SJSA1 (cell line): ENCODE measurements around the gene ARPC2. TPM values are rescaled to one million over a fixed set of nuclear protein-coding genes. Genes with fewer than 3 reads are reported as not detected.

Experiments used
- DNase-seq, 2 experiments: peaks; one replicate each; pipeline ENCODE4 v3.0.0-alpha.2; 2015 to 2020; ENCODE audit warnings: low spot score in 2 of 2, low read depth in 1 of 2
- H3K27ac ChIP-seq: fragments of 250-450 bp; sonication (Bioruptor Pico); 2 replicates; pipeline ENCODE4 v1.5.1; 2020; ENCODE audit warnings: mild to moderate bottlenecking, moderate library complexity
- H3K27me3 ChIP-seq: fragments of 250-450 bp; sonication (Bioruptor Pico); replicated peaks from 2 replicates; pipeline ENCODE4 v1.5.1; 2020; ENCODE audit warnings: mild to moderate bottlenecking, moderate library complexity
- H3K36me3 ChIP-seq: fragments of 250-450 bp; sonication (Bioruptor Pico); 2 replicates; pipeline ENCODE4 v1.5.1; 2020; ENCODE audit warnings: mild to moderate bottlenecking
- H3K4me1 ChIP-seq: fragments of 250-450 bp; sonication (Bioruptor Pico); replicated peaks from 2 replicates; pipeline ENCODE4 v1.6.1; 2021; ENCODE audit warnings: mild to moderate bottlenecking
- H3K4me3 ChIP-seq: fragments of 250-450 bp; sonication (Bioruptor Pico); 2 replicates; pipeline ENCODE4 v1.5.1; 2020; ENCODE audit warnings: mild to moderate bottlenecking
- H3K9me3 ChIP-seq: fragments of 250-450 bp; sonication (Bioruptor Pico); replicated peaks from 2 replicates; pipeline ENCODE4 v1.5.1; 2020; ENCODE audit warnings: mild to moderate bottlenecking
- total RNA-seq: library from RNA; depleted of rRNA; stranded (reverse); fragments of >200 nt; shearing (Covaris generic); gene quantifications from 2 replicates; pipeline ENCODE4 v1.2.3, GENCODE V29; 2014

Gene ARPC2
- total RNA-seq, 1 experiment from 2014 or later: 702 TPM

GRCh38 chr2:218286570-218287459 lies 69.8 kb downstream of the ARPC2 start:
- Histone ChIP-seq H3K27ac (peak overlapping the region; percentile 95), H3K9me3 (no peaks in the 10 kb centered on the region), H3K27me3 (no peaks in the 10 kb centered on the region), H3K4me1 (peaks cover 54% of the 10 kb centered on the region), H3K4me3 (peak overlapping the region; percentile 25), H3K36me3 (peaks cover 26% of the 10 kb centered on the region)
- peak; percentile 93 to 94 for DNase-seq

GRCh38 chr2:218289639-218290315 lies 72.8 kb downstream of the ARPC2 start:
- no peak for DNase-seq
- peaks cover 53% of the 10 kb centered on the region for H3K4me1 ChIP-seq
- H3K4me3 ChIP-seq: no peak overlapping the region
- no peaks in the 10 kb centered on the region for H3K9me3 ChIP-seq
- H3K27ac ChIP-seq: no peak overlapping the region
- no peaks in the 10 kb centered on the region for H3K27me3 ChIP-seq
- peaks cover 10% of the 10 kb centered on the region for H3K36me3 ChIP-seq

GRCh38 chr2:218290316-218291261 lies 73.6 kb downstream of the ARPC2 start:
- H3K27me3 ChIP-seq: no peaks in the 10 kb centered on the region
- H3K4me3 ChIP-seq: no peak overlapping the region
- H3K9me3 ChIP-seq: no peaks in the 10 kb centered on the region
- no peak for DNase-seq
- no peak overlapping the region for H3K27ac ChIP-seq
- peaks cover 3% of the 10 kb centered on the region for H3K36me3 ChIP-seq
- peaks cover 47% of the 10 kb centered on the region for H3K4me1 ChIP-seq

- no peak for DNase-seq
- Histone ChIP-seq H3K27ac (no peak overlapping the region; the same call in 1 of the 2 replicates), H3K36me3 (no peaks in the 10 kb centered on the region)
Measured at GRCh38 chr2:218291318-218292047, 74.5 kb downstream of the ARPC2 start.

GRCh38 chr2:218292048-218293014 lies 75.3 kb downstream of the ARPC2 start, which contains the start of gene TMBIM1:
TSS of gene TMBIM1 (minus strand) at chr2:218292503. CDS start at chr2:218282141, 10,362 bp downstream.
- DNase-seq: peak; percentile 65 to 74
- Histone ChIP-seq H3K27me3 (no peaks in the 10 kb centered on the region), H3K27ac (peak within 1 kb of the TSS; percentile 57), H3K4me3 (peak within 1 kb of the TSS; percentile 84), H3K4me1 (peaks cover 30% of the 10 kb centered on the region), H3K36me3 (no peaks in the 10 kb centered on the region), H3K9me3 (no peaks in the 10 kb centered on the region)

More at GRCh38 chr2:218291318-218292047, 74.5 kb downstream of the ARPC2 start:
- Histone ChIP-seq H3K27me3 (no peaks in the 10 kb centered on the region), H3K9me3 (no peaks in the 10 kb centered on the region), H3K4me3 (peak overlapping the region; percentile 84), H3K4me1 (peaks cover 38% of the 10 kb centered on the region)

- Histone ChIP-seq H3K27me3 (no peaks in the 10 kb centered on the region), H3K36me3 (no peaks in the 10 kb centered on the region), H3K4me1 (peaks cover 24% of the 10 kb centered on the region), H3K27ac (no peak overlapping the region), H3K4me3 (no peak overlapping the region), H3K9me3 (no peaks in the 10 kb centered on the region)
- DNase-seq: no peak
Measured at GRCh38 chr2:218293715-218294429, 76.9 kb downstream of the ARPC2 start.

GRCh38 chr2:218294430-218295022 lies 77.5 kb downstream of the ARPC2 start:
- H3K4me3 ChIP-seq: no peak overlapping the region
- peaks cover 24% of the 10 kb centered on the region for H3K4me1 ChIP-seq
- no peak for DNase-seq
- H3K36me3 ChIP-seq: no peaks in the 10 kb centered on the region
- H3K27ac ChIP-seq: no peak overlapping the region
- H3K9me3 ChIP-seq: no peaks in the 10 kb centered on the region
- no peaks in the 10 kb centered on the region for H3K27me3 ChIP-seq

GRCh38 chr2:218295029-218295428 lies 78.0 kb downstream of the ARPC2 start:
- Histone ChIP-seq H3K9me3 (no peaks in the 10 kb centered on the region), H3K27me3 (no peaks in the 10 kb centered on the region), H3K4me1 (peaks cover 21% of the 10 kb centered on the region), H3K27ac (no peak overlapping the region), H3K4me3 (no peak overlapping the region), H3K36me3 (no peaks in the 10 kb centered on the region)
- DNase-seq: no peak

GRCh38 chr2:218296200-218296599 lies 79.2 kb downstream of the ARPC2 start:
- Histone ChIP-seq H3K27ac (no peak overlapping the region), H3K27me3 (no peaks in the 10 kb centered on the region), H3K4me1 (peaks cover 10% of the 10 kb centered on the region), H3K4me3 (no peak overlapping the region), H3K9me3 (no peaks in the 10 kb centered on the region), H3K36me3 (no peaks in the 10 kb centered on the region)
- no peak for DNase-seq

GRCh38 chr2:218296847-218297246 lies 79.9 kb downstream of the ARPC2 start:
- peaks cover 5% of the 10 kb centered on the region for H3K4me1 ChIP-seq
- H3K4me3 ChIP-seq: no peak overlapping the region
- no peaks in the 10 kb centered on the region for H3K27me3 ChIP-seq
- no peaks in the 10 kb centered on the region for H3K9me3 ChIP-seq
- no peak overlapping the region for H3K27ac ChIP-seq
- H3K36me3 ChIP-seq: no peaks in the 10 kb centered on the region
- DNase-seq: no peak

GRCh38 chr2:218298314-218298875 lies 81.4 kb downstream of the ARPC2 start:
- H3K27ac ChIP-seq: no peak overlapping the region
- no peaks in the 10 kb centered on the region for H3K4me1 ChIP-seq
- H3K27me3 ChIP-seq: no peaks in the 10 kb centered on the region
- no peak overlapping the region for H3K4me3 ChIP-seq
- no peak for DNase-seq
- H3K9me3 ChIP-seq: no peaks in the 10 kb centered on the region
- H3K36me3 ChIP-seq: no peaks in the 10 kb centered on the region
